ENCODE data around the gene UBASH3A. TPM values are rescaled to one million over a fixed set of nuclear protein-coding genes. Genes with fewer than 3 reads are reported as not detected.

UBASH3A gene
- total RNA-seq, 1 experiment from 2014 or later, result 0.07 TPM

GRCh38 chr21:42481169-42481568 lies 77.5 kb downstream of the UBASH3A start:
- H3K36me3 ChIP-seq (ENCODE audit: control insufficient read depth in 1 of 2, insufficient read depth in 2 of 2, low read length in 2 of 2), result no peaks in the 10 kb centered on the region
- H3K4me3 ChIP-seq (replicated peaks in 1 of 2; ENCODE audit: low read depth in 1 of 2, low read length in 2 of 2), result no peak overlapping the region
- RAD21 ChIA-PET (ENCODE audit: low non-redundant PET in 1 of 2, low total read pairs in 2 of 2, uncharacterized antibody in 2 of 2, unreplicated experiment in 2 of 2), result no interaction called here
- ATAC-seq (no peak), DNase-seq (ENCODE audit: low read depth, low spot score) (no peak)
- CTCF ChIA-PET, result interaction anchor here (1.2 kb wide), 1 partner anchor 14 kb away, joined by 3 read pairs; no protein-coding TSS in a partner anchor
- H3K9me2 ChIP-seq (ENCODE audit: insufficient read depth), result no peaks in the 10 kb centered on the region
- POLR2A ChIA-PET, result no interaction called here
- peaks cover 0 to 5% of the 10 kb centered on the region in 2 experiments; a peak in 1 of 4 replicates for H3K4me1 ChIP-seq (ENCODE audit: control insufficient read depth in 1 of 2, insufficient read depth in 2 of 2, low read length in 2 of 2)
- H2AFZ ChIP-seq (ENCODE audit: low read depth, low read length, poor library complexity, severe bottlenecking), result no peak overlapping the region
- no peaks in the 10 kb centered on the region for H3K79me2 ChIP-seq (ENCODE audit: insufficient read depth, low read length)
- no peaks in the 10 kb centered on the region for H4K20me1 ChIP-seq (ENCODE audit: insufficient read depth)
- TF ChIP-seq SP1 (IDR thresholded peaks at IDR 0.05; ENCODE audit: low read depth) (no peak), TCF7L2 (IDR thresholded peaks at IDR 0.05; ENCODE audit: borderline replicate concordance, extremely low read depth, insufficient read depth, insufficient read length) (no peak), CBX3 (IDR thresholded peaks at IDR 0.05; ENCODE audit: low read depth) (no peak), YY1 (IDR thresholded peaks at IDR 0.05; ENCODE audit: extremely low read depth, insufficient replicate concordance, low read depth, low read length) (no peak), ELF1 (IDR thresholded peaks at IDR 0.05; ENCODE audit: borderline replicate concordance, low read depth) (no peak), EZH2phosphoT487 (IDR thresholded peaks at IDR 0.05; ENCODE audit: borderline replicate concordance) (no peak), POLR2A (IDR thresholded peaks at IDR 0.05; ENCODE audit: borderline replicate concordance, extremely low read depth, insufficient read depth, insufficient read length) (no peak), ZFX (IDR thresholded peaks at IDR 0.05) (no peak), RAD21 (IDR thresholded peaks at IDR 0.05; ENCODE audit: low read depth) (no peak), POLR2AphosphoS5 (IDR thresholded peaks at IDR 0.05; ENCODE audit: low read depth, low read length) (no peak), EZH2 (IDR thresholded peaks at IDR 0.05) (no peak), JUND (IDR thresholded peaks at IDR 0.05) (no peak), EGR1 (IDR thresholded peaks at IDR 0.05; ENCODE audit: low read depth) (no peak), MAX (IDR thresholded peaks at IDR 0.05) (no peak), FOSL1 (IDR thresholded peaks at IDR 0.05; ENCODE audit: low read depth) (no peak), ZBTB33 (IDR thresholded peaks at IDR 0.05; ENCODE audit: extremely low read depth, insufficient replicate concordance, low read length) (no peak), CEBPB (IDR thresholded peaks at IDR 0.05; ENCODE audit: low read depth) (no peak), SRF (IDR thresholded peaks at IDR 0.05; ENCODE audit: low read depth) (no peak)
- TF ChIP-seq, protein P1, sequence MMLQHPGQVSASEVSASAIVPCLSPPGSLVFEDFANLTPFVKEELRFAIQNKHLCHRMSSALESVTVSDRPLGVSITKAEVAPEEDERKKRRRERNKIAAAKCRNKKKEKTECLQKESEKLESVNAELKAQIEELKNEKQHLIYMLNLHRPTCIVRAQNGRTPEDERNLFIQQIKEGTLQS (IDR thresholded peaks at IDR 0.05), result no peak
- H3K9ac ChIP-seq (ENCODE audit: low read length), result no peak overlapping the region
- no peaks in the 10 kb centered on the region for H3K9me3 ChIP-seq (ENCODE audit: control insufficient read depth in 1 of 2, insufficient read depth in 1 of 2, low read depth in 1 of 2, low read length in 2 of 2)
- no TSS peak for BruUV-seq (replicated peaks)
- no peak overlapping the region for H3K4me2 ChIP-seq (ENCODE audit: low read length)
- intact Hi-C loops (cut with micrococcal nuclease), result no loop called here
- no peaks in the 10 kb centered on the region for H3K27me3 ChIP-seq (ENCODE audit: insufficient read depth, low read length)
- H3K27ac ChIP-seq (ENCODE audit: low read depth, low read length), result no peak overlapping the region

All from HCT116 (cell line).